HAP-1 (cell line): ENCODE data around the gene OAT.
"Not testable (repeated sequence)": the region's sequence is repeated elsewhere in the genome, so short reads cannot be mapped to it uniquely, and the experiment has no call there.

Experiments
- DNase-seq, 2 experiments: peaks; one replicate each; pipeline ENCODE4 v3.0.0-alpha.2; 2016 to 2020; ENCODE audit warnings: low spot score in 2 of 2
- H3K27me3 ChIP-seq: fragments of 250-450 bp; sonication (Bioruptor Pico); 2 replicates; pipeline ENCODE4 v1.5.1; 2020; ENCODE audit warnings: low read depth, mild to moderate bottlenecking, moderate library complexity
- H3K36me3 ChIP-seq: fragments of 250-450 bp; sonication (Bioruptor Pico); replicated peaks from 2 replicates; pipeline ENCODE4 v1.5.1; 2020; ENCODE audit warnings: mild to moderate bottlenecking
- H3K4me1 ChIP-seq: fragments of 250-450 bp; sonication (Bioruptor Pico); 2 replicates; pipeline ENCODE4 v1.5.1; 2020; ENCODE audit warnings: mild to moderate bottlenecking
- H3K4me3 ChIP-seq: fragments of 250-450 bp; sonication (Bioruptor Pico); 2 replicates; pipeline ENCODE4 v1.5.1; 2020; ENCODE audit warnings: mild to moderate bottlenecking, moderate library complexity
- H3K9me3 ChIP-seq: fragments of 250-450 bp; sonication (Bioruptor Pico); 2 replicates; pipeline ENCODE4 v1.5.1; 2020; ENCODE audit warnings: mild to moderate bottlenecking, moderate library complexity
- in situ Hi-C: fragments of 300-500 bp; cut with MboI; formaldehyde crosslinking; loops from 3 replicates; pipeline ENCODE4 v1.14.3; 2020; ENCODE audit warnings: low sequenced_read_pairs, inconsistent platforms, mixed read lengths

Gene OAT

DNA sequence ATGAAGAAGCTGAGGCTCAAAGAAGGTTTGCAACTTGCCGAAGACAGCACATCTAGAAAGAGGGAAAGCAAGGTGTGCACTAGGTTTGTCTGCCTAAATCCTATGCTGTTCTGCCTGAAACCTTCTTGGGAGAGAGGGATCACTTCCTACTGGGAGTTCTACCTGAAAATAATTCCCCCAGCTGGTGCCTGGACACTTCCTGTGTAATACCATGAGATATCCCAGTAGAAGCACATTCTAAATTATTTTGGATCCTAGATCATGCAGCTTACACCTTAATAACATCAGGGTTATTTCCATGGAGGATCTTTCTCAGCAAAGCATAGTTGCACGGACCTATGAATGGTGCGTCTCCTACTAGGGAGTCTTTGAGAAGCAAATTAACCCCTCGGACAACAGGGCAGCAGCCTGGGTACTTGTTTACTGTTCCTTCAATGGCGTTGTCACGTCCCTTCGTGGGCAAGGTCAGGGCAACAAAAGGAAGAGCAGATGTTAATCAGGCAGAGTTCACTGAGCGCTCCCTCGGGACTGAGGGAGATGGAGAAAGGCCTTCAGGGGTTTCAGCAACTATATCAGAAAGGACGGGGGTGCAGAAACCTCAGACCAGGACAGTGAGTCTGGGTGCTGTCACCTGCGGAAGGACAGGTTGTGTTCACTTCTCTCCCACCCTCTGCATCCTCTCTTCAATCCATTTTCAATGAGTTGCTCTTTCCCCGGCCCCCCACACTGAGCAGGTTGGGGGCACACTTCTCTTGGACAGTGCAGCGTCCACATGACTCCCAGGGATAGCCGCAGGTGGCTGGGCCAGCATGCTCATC lies 44.0 kb downstream of the OAT start:
- no peak overlapping the region for H3K4me3 ChIP-seq
- in situ Hi-C loops = loop anchor here (25.0 kb wide), 1 partner anchor 787 kb away; no protein-coding TSS in a partner anchor
- no peaks in the 10 kb centered on the region for H3K4me1 ChIP-seq
- peaks cover 14% of the 10 kb centered on the region for H3K27me3 ChIP-seq
- DNase-seq = no peak
- H3K36me3 ChIP-seq = no peaks in the 10 kb centered on the region
- no peaks in the 10 kb centered on the region for H3K9me3 ChIP-seq

GRCh38 chr10:124372899-124373298 lies 45.8 kb downstream of the OAT start:
- in situ Hi-C loops = no loop called here
- no peak for DNase-seq
- peaks cover 4% of the 10 kb centered on the region; the same call in 1 of the 2 replicates for H3K27me3 ChIP-seq
- no peaks in the 10 kb centered on the region for H3K9me3 ChIP-seq
- H3K4me1 ChIP-seq = no peaks in the 10 kb centered on the region
- H3K4me3 ChIP-seq = no peak overlapping the region
- no peaks in the 10 kb centered on the region for H3K36me3 ChIP-seq

DNA sequence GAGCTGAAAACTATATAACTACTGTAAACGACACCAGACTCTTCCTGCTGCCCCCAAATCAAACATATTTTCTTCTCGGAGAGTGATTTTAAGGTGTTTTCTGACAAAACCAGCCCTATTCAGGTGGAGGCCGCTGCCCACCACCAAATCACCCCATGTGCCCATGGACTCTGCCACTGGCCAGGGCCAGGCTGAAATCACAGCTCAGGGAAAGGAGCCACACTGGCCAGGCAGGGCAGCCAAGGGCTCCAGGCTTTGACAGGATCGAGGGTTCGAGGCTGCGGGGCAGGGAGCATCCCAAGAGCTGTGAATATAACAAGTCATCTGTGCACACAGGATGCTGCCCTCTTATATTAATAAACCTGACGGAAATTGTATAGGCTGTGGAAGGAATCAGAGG lies 48.3 kb downstream of the OAT start:
- H3K9me3 ChIP-seq = no peaks in the 10 kb centered on the region
- no peak for DNase-seq
- H3K36me3 ChIP-seq = no peaks in the 10 kb centered on the region
- no peak overlapping the region for H3K4me3 ChIP-seq
- in situ Hi-C loops = no loop called here
- H3K27me3 ChIP-seq = peaks cover 4% of the 10 kb centered on the region; the same call in 1 of the 2 replicates
- H3K4me1 ChIP-seq = no peaks in the 10 kb centered on the region

DNA sequence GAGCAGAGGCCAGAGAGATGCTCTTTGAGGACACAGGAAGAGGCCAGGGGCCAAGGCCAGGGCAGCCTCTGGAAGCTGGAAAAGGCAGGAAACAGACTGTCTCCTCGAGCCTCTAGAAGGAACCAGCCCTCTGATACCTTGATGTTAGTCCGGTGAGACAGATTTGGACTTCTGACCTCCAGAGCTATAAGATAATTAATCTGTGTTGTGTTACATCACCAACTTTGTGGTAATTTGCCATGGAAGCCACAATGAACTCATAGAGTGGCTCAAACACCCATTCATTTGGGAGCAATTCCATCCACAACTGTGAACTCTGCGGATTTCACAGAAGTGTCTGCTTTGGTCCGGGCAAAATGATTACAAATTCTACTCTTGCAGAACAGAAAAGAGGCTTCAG lies 48.7 kb downstream of the OAT start:
- H3K4me1 ChIP-seq = no peaks in the 10 kb centered on the region
- H3K4me3 ChIP-seq = no peak overlapping the region
- no peak for DNase-seq
- no peaks in the 10 kb centered on the region for H3K9me3 ChIP-seq
- H3K27me3 ChIP-seq = peaks cover 4% of the 10 kb centered on the region; the same call in 1 of the 2 replicates
- no peaks in the 10 kb centered on the region for H3K36me3 ChIP-seq
- in situ Hi-C loops = no loop called here

DNA sequence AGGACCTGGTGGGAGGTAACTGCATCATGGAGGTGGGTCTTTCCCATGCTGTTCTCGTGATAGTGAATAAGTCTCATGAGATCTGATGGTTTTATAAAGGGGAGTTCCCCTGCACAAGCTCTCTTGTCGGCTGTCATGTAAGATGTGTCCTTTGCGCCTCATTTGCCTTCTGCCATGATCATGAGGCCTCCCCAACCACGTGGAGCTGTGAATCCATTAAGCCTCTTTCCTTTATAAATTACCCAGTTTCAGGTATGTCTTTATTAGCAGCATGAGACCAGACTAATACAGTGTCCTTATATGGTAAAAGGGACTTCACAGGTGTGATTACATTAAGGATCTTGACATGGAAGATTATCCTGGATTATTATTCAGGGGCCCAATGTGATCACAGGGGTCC lies 49.2 kb downstream of the OAT start:
- H3K36me3 ChIP-seq, H3K9me3 ChIP-seq, H3K27me3 ChIP-seq, in situ Hi-C loops, DNase-seq, H3K4me3 ChIP-seq, H3K4me1 ChIP-seq: not testable (repeated sequence)

- no peaks in the 10 kb centered on the region for H3K4me1 ChIP-seq
- no peaks in the 10 kb centered on the region for H3K36me3 ChIP-seq
- in situ Hi-C loops = no loop called here
- no peaks in the 10 kb centered on the region for H3K9me3 ChIP-seq
- no peak for DNase-seq
- H3K4me3 ChIP-seq = no peak overlapping the region
- H3K27me3 ChIP-seq = peaks cover 4% of the 10 kb centered on the region; the same call in 1 of the 2 replicates
Observed at GRCh38 chr10:124369066-124369465, 49.7 kb downstream of the OAT start.

- no peaks in the 10 kb centered on the region for H3K4me1 ChIP-seq
- H3K27me3 ChIP-seq = peaks cover 4% of the 10 kb centered on the region; the same call in 1 of the 2 replicates
- H3K4me3 ChIP-seq = no peak overlapping the region
- in situ Hi-C loops = no loop called here
- no peaks in the 10 kb centered on the region for H3K36me3 ChIP-seq
- no peak for DNase-seq
- H3K9me3 ChIP-seq = no peaks in the 10 kb centered on the region
Observed at GRCh38 chr10:124367936-124368335, 50.8 kb downstream of the OAT start.

DNA sequence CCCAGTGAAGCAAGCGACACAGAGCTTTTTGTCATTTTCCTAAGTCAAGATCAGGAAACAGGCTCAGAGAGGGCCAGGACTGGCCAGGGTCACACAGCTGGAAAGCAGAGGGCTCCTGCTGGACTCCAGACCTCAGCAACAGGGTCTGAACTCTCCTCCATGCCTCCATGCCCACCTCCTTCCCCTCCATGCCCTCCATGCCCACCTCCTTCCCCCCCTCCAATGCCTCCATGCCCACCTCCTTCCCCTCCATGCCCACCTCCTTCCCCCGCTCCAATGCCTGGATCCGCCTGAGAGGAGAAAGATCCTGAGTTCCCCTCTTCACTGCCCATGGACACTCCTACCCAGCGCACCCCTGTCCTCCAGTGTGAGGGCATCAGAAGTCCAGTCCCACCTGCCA lies 51.3 kb downstream of the OAT start:
- no peaks in the 10 kb centered on the region for H3K9me3 ChIP-seq
- no peaks in the 10 kb centered on the region for H3K36me3 ChIP-seq
- H3K4me3 ChIP-seq = no peak overlapping the region
- no peaks in the 10 kb centered on the region for H3K4me1 ChIP-seq
- no peak for DNase-seq
- peaks cover 2% of the 10 kb centered on the region; the same call in 1 of the 2 replicates for H3K27me3 ChIP-seq
- in situ Hi-C loops = no loop called here

- no peak for DNase-seq
- Histone ChIP-seq H3K36me3 (no peaks in the 10 kb centered on the region), H3K9me3 (no peaks in the 10 kb centered on the region), H3K4me3 (no peak overlapping the region), H3K27me3 (no peaks in the 10 kb centered on the region), H3K4me1 (no peaks in the 10 kb centered on the region)
- in situ Hi-C loops = no loop called here
Observed at GRCh38 chr10:124366825-124367224, 51.9 kb downstream of the OAT start.

DNA sequence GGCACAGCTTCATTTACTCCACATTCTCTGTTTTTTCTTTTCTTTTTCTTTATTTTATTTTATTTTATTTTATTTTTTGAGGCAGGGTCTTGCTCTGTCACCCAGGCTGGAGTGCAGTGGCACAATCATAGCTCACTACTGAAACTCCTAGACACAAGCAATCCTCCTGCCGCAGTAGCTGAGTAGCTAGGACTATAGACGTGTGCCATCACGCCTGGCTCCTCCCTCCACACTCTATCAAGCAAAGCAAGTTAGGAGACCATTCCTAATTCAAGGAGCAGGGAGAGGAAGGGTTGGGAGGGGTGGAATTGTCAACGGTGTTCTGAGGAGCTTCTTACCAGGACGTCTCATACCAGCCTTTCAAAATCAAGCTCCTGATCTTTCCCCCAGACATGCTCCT lies 52.4 kb downstream of the OAT start:
- no peak overlapping the region for H3K4me3 ChIP-seq
- in situ Hi-C loops = no loop called here
- H3K9me3 ChIP-seq = no peaks in the 10 kb centered on the region
- H3K4me1 ChIP-seq = no peaks in the 10 kb centered on the region
- H3K27me3 ChIP-seq = no peaks in the 10 kb centered on the region
- no peaks in the 10 kb centered on the region for H3K36me3 ChIP-seq
- no peak for DNase-seq

GRCh38 chr10:124364674-124365073 lies 54.0 kb downstream of the OAT start:
- H3K36me3 ChIP-seq = no peaks in the 10 kb centered on the region
- H3K4me1 ChIP-seq = no peaks in the 10 kb centered on the region
- in situ Hi-C loops = no loop called here
- H3K9me3 ChIP-seq = no peaks in the 10 kb centered on the region
- H3K4me3 ChIP-seq = no peak overlapping the region
- H3K27me3 ChIP-seq = no peaks in the 10 kb centered on the region
- DNase-seq = no peak

DNA sequence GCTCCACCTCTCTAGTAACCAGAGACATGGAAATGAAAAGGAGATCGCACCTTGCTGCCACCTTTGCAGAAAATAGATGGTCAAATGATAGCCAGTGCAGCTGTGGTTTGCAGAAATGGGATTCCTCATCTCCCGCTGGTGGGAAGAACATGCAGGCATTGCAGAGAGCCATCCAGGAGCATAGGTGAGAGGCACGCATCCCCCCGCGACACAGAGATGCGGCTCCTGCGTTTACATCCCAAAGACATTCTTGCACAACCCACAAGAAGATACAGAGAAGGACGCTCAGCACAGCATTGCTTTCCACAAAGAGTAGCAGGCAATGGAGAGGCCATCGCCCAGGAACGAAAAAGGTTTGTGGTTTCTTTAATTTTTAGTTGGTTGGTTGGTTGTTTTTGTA lies 56.2 kb downstream of the OAT start:
- Histone ChIP-seq H3K36me3 (no peaks in the 10 kb centered on the region), H3K4me1 (no peaks in the 10 kb centered on the region), H3K27me3 (no peaks in the 10 kb centered on the region), H3K4me3 (no peak overlapping the region), H3K9me3 (no peaks in the 10 kb centered on the region)
- DNase-seq = no peak
- in situ Hi-C loops = no loop called here

DNA sequence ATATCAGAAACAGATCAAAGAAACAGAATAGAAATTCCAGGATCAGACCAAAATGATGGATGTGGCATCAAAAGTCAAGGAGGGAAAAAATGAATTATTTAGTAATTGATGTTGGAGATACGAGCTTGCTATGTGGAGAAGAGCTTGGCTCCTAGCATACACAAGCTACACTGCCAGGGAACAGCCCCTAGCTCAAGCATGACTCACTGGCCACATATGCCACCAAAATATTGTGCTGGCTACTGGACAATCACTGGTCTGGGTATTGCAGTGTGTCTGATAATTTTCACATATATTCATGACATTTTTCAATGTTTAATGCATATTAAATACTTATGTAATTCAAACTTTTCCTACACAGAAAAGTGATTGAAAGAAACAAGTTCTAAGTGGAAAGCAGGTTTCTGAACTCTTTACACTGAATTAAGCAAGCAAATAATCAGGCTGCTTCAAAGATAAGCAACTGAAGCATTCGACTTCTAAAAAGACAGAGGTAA lies 59.3 kb downstream of the OAT start:
- Histone ChIP-seq H3K27me3 (no peaks in the 10 kb centered on the region), H3K4me3 (no peak overlapping the region), H3K4me1 (no peaks in the 10 kb centered on the region), H3K9me3 (no peaks in the 10 kb centered on the region), H3K36me3 (no peaks in the 10 kb centered on the region)
- no peak for DNase-seq
- in situ Hi-C loops = no loop called here

- H3K27me3 ChIP-seq = no peaks in the 10 kb centered on the region
- DNase-seq = no peak
- H3K4me1 ChIP-seq = no peaks in the 10 kb centered on the region
- in situ Hi-C loops = no loop called here
- no peak overlapping the region for H3K4me3 ChIP-seq
- H3K9me3 ChIP-seq = no peaks in the 10 kb centered on the region
- H3K36me3 ChIP-seq = no peaks in the 10 kb centered on the region
Observed at GRCh38 chr10:124357561-124357885, 61.2 kb downstream of the OAT start.
